Testis (tissue), 3 donors: ENCODE data around the gene HTR3D. TPM values are rescaled to one million over a fixed set of nuclear protein-coding genes. Genes with fewer than 3 reads are reported as not detected.

ENCODE experiments used
- DNase-seq: peaks from one replicate; pipeline ENCODE4 v3.0.0-alpha.2; 2019
- H3K27ac ChIP-seq, 2 donors: fragments of 200-600 bp; sonication (generic); one replicate each; pipeline ENCODE4 v1.5.1; 2019
- H3K27me3 ChIP-seq: fragments of 200-600 bp; sonication (generic); one replicate; pipeline ENCODE4 v1.5.1; 2019
- H3K36me3 ChIP-seq: fragments of 200-600 bp; sonication (generic); one replicate; pipeline ENCODE4 v1.5.1; 2017; ENCODE audit warnings: low read depth; ENCODE audit errors: missing control alignments
- H3K4me1 ChIP-seq: fragments of 200-600 bp; sonication (generic); one replicate; pipeline ENCODE4 v1.5.1; 2019
- H3K4me3 ChIP-seq, 2 donors: fragments of 200-600 bp; sonication (generic); one replicate each; pipeline ENCODE4 v1.5.1; 2017 to 2019
- H3K9me3 ChIP-seq: fragments of 200-600 bp; sonication (generic); one replicate; pipeline ENCODE4 v1.5.1; 2017
- POLR2A ChIP-seq: fragments of 450-650 bp; IDR thresholded peaks from one replicate; pipeline ENCODE4 v1.6.1; 2017; ENCODE audit warnings: antibody characterized with exemption, mild to moderate bottlenecking, moderate library complexity
- WGBS, 2 donors: methylation state at CpG; one replicate each; pipeline ENCODE4 v1.1.5; 2018; 5-methylcytosine and 5-hydroxymethylcytosine counted together
- intact Hi-C: fragments of 100-400 bp; cut with DNase I; formaldehyde crosslinking; loops from one replicate; pipeline ENCODE4 v1.15.1; 2023; ENCODE audit warnings: low total_unique reads
- polyA plus RNA-seq: library from polyadenylated mRNA; stranded (reverse); fragments of 350-450 nt; fragmentation: Illumina TruSeq; extraction: RNeasy Lipid Tissue Mini Kit (QIAGEN cat#74804); gene quantifications from one replicate; pipeline ENCODE4 v1.2.3, GENCODE V29; 2014; ENCODE audit warnings: low read depth, low replicate concordance; ENCODE audit not compliant: insufficient read depth
- total RNA-seq, 2 donors: library from RNA; depleted of rRNA; stranded (reverse); fragments of >200 nt; gene quantifications; one replicate each; pipeline ENCODE4 v1.2.3, GENCODE V29; 2016
- TF ChIP-seq, protein P1 (sequence below), 3 experiments: fragments of 450-650 bp in 2 of 3; fragments of 200-600 bp in 1 of 3; sonication (generic) in 1 of 3; IDR thresholded peaks; one replicate each; pipeline ENCODE4 v1.5.1; 2016 to 2019; ENCODE audit warnings: antibody characterized with exemption in 3 of 3, mild to moderate bottlenecking in 2 of 3, moderate library complexity in 1 of 3

Gene HTR3D
- total and polyA plus RNA-seq, 3 donors from 2014 or later = not detected

DNA sequence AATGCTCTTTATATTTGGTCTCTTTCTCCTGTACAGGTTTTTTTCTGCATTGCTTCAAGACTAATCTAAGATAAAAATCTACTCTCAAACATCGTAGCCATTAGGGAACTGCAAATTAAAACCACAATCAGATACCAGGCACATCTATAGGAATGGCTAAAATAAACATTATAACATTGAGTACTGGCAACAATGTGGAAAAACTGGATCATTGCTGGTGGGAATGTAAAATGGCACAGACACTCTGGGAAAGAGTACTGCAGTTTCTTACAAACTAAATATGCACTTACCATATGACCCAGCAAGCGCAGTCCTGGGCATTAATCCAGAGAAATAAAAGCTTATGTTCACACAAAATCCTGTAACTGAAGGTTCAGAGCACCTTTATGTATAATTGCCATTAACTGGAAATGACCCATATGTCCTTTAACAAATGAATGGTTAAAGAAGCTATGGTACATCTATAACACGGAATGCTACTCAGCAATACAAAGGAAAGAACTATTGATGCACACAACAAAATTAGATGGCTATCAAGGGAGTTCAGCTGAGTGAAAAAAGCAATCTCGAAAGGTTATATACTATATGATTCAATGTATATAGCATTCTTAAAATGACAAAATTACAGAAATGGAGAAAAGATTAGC is 20.2 kb upstream of the HTR3D start:
- no peak overlapping the region for H3K4me3 ChIP-seq
- H3K27ac ChIP-seq = no peak overlapping the region
- intact Hi-C loops = loop anchor here (10.0 kb wide), 1 partner anchor 117 kb away; no protein-coding TSS in a partner anchor
- no peaks in the 10 kb centered on the region for H3K9me3 ChIP-seq
- no peak for DNase-seq
- 50 to 69% methylated on average over 4 of the region's 4 CpGs for WGBS, 2 donors
- no peaks in the 10 kb centered on the region for H3K27me3 ChIP-seq
- H3K36me3 ChIP-seq = no peaks in the 10 kb centered on the region
- H3K4me1 ChIP-seq = peaks cover 7% of the 10 kb centered on the region
- TF ChIP-seq, protein P1, sequence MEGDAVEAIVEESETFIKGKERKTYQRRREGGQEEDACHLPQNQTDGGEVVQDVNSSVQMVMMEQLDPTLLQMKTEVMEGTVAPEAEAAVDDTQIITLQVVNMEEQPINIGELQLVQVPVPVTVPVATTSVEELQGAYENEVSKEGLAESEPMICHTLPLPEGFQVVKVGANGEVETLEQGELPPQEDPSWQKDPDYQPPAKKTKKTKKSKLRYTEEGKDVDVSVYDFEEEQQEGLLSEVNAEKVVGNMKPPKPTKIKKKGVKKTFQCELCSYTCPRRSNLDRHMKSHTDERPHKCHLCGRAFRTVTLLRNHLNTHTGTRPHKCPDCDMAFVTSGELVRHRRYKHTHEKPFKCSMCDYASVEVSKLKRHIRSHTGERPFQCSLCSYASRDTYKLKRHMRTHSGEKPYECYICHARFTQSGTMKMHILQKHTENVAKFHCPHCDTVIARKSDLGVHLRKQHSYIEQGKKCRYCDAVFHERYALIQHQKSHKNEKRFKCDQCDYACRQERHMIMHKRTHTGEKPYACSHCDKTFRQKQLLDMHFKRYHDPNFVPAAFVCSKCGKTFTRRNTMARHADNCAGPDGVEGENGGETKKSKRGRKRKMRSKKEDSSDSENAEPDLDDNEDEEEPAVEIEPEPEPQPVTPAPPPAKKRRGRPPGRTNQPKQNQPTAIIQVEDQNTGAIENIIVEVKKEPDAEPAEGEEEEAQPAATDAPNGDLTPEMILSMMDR (IDR thresholded peaks at IDR 0.05) = no peak
- TF ChIP-seq POLR2A = no peak

DNA sequence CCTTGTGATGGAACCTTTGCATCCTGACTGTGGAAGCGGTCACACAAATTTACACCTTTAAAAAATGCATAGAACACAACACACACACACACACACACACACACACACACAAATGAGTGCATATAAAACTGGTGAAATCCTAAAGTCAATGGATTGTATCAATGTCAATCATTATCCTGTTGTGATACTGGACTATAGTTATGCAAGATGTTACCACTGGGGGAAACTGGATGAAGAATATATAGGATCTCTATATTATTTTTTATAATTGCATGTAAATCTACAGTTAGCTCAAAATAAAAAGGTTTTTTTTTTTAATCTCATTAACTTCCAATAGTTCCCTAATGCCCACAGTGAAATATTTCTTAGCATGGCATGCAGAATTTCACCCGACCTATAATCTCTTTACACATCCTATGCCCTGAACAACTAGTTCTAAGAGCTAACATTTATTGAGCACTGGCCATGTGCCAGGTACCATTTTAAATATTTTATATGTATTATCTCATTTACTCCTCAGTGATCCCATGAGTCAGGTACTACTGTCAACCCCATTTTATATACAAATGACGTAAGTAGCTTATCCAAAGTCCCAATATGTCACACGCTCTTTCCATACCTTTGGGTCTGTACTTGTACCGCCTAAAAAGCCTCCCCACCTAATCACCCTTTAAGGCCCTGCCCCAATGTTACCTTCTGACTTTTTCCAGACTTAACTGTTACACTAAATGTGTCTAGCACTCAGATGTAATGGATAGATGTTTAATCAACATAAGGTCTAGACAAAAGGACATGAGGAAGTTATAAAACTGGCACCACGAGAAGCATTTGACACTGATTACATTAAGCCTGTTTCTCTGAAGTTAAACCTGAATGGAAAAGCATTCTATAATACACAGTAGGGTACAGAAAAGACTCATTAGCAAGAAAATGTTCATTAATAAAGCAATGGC is 19.3 kb upstream of the HTR3D start:
- Histone ChIP-seq H3K36me3 (no peaks in the 10 kb centered on the region), H3K4me1 (peaks cover 15% of the 10 kb centered on the region), H3K27ac (no peak overlapping the region), H3K27me3 (no peaks in the 10 kb centered on the region), H3K9me3 (no peaks in the 10 kb centered on the region), H3K4me3 (no peak overlapping the region)
- 82 to 86% methylated on average over 6 of the region's 6 CpGs for WGBS, 2 donors
- DNase-seq = no peak
- intact Hi-C loops = loop anchor here (10.0 kb wide), 1 partner anchor 117 kb away; no protein-coding TSS in a partner anchor
- TF ChIP-seq, protein P1 (IDR thresholded peaks at IDR 0.05) = no peak
- TF ChIP-seq POLR2A = no peak

DNA sequence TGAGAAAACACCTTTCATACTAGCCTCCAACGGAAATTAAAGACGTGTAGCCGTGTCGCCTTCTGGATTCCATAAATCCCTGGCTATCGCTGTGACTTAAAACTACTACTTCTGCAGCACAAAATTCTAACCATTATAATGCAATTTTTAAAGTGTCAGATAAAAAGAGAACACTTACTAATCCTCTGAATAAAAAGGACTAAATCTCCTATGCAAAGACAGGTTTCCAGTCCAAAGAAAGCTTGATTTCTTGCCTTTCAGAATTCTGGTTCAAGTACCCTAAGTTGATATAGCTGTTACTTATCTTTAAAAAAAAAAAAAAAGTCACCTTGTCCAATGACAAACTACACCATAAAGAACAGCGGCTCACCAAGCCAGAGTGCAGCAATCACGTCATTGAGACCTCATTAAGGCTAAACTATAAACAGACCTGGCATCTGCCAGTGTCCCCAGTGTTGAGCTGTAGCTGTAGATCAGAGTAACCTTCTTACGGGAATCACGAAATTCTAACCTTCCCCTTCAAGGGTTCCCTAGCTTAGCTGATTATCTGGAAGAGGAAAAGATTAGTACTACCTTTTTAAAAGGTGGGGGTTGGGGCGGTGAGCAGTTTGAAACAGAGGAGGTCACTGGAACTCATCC is 16.0 kb upstream of the HTR3D start:
- H3K4me3 ChIP-seq = no peak overlapping the region
- peak; percentile 41 for DNase-seq
- H3K27ac ChIP-seq = peak overlapping the region; percentile 8 to 22
- TF ChIP-seq, protein P1 (IDR thresholded peaks at IDR 0.05) = no peak
- TF ChIP-seq POLR2A = no peak
- intact Hi-C loops = loop anchor here (10.0 kb wide), 1 partner anchor 121 kb away; no protein-coding TSS in a partner anchor
- no peaks in the 10 kb centered on the region for H3K27me3 ChIP-seq
- H3K36me3 ChIP-seq = no peaks in the 10 kb centered on the region
- WGBS, 2 donors = 59 to 65% methylated on average over 10 of the region's 10 CpGs
- H3K4me1 ChIP-seq = peaks cover 15% of the 10 kb centered on the region
- no peaks in the 10 kb centered on the region for H3K9me3 ChIP-seq

- Histone ChIP-seq H3K9me3 (no peaks in the 10 kb centered on the region), H3K27me3 (no peaks in the 10 kb centered on the region), H3K27ac (peak overlapping the region; percentile 8 to 22), H3K36me3 (no peaks in the 10 kb centered on the region), H3K4me3 (peak overlapping the region in 1 of 2 donors; percentile 99), H3K4me1 (peaks cover 15% of the 10 kb centered on the region)
- DNase-seq = peak; percentile 78
- TF ChIP-seq, protein P1 (IDR thresholded peaks at IDR 0.05) = no peak
- TF ChIP-seq POLR2A = no peak
- intact Hi-C loops = loop anchor here (10.0 kb wide), 1 partner anchor 121 kb away; no protein-coding TSS in a partner anchor
- WGBS, 2 donors = 42 to 52% methylated on average over 5 of the region's 5 CpGs
These were observed 15.4 kb upstream of the HTR3D start for GRCh38 chr3:184016169-184016570.
